GM12878 (cell line): Measurements from ENCODE around the gene CAST. TPM values are rescaled to one million over a fixed set of nuclear protein-coding genes. Genes with fewer than 3 reads are reported as not detected.

Source experiments
- ATAC-seq: fragments of 200-7000 bp; cut with Tn5 transposase; 3 replicates; pipeline ENCODE4 v1.9.1; 2020; ENCODE audit warnings: mild to moderate bottlenecking, moderate library complexity
- BruUV-seq: library from RNA; stranded (reverse); fragments of 400-500 nt; replicated peaks from 2 replicates; lab custom pipeline; 2021; lab: Mats Ljungman, UMichigan
- CTCF ChIA-PET: fragments of 300-600 bp; sonication (Branson Sonifier 250); formaldehyde crosslinking; extraction: SDS; loops from one replicate; lab custom pipeline; 2021; ENCODE audit warnings: inconsistent platforms; lab: Yijun Ruan, JAX
- POLR2A ChIA-PET: fragments of 350-600 bp; formaldehyde crosslinking; extraction: SDS; loops from one replicate; lab custom pipeline; 2021; ENCODE audit warnings: inconsistent platforms; lab: Charles Lee
- RAD21 ChIA-PET: fragments of 300-600 bp; sonication (Branson Sonifier 250); formaldehyde crosslinking; loops from one replicate; lab custom pipeline; 2023; ENCODE audit warnings: antibody characterized with exemption; ENCODE audit not compliant: unreplicated experiment; lab: Charles Lee
- SMC1A ChIA-PET: fragments of 300-600 bp; sonication (Branson Sonifier 250); formaldehyde crosslinking; loops from one replicate; lab custom pipeline; 2023; ENCODE audit not compliant: unreplicated experiment, uncharacterized antibody; lab: Charles Lee
- DNase-seq: peaks from one replicate; pipeline ENCODE4 v3.0.0-alpha.2; 2011; ENCODE audit warnings: low read depth, low spot score
- FAIRE-seq: peaks from 3 replicates; lab custom pipeline; 2011; peaks lifted over from hg19 to GRCh38; lab: Jason Lieb, UNC
- H2AFZ ChIP-seq: 2 replicates; pipeline ENCODE4 v1.6.0; 2011; ENCODE audit warnings: low read depth, low read length, control low read depth; ENCODE audit not compliant: control insufficient read depth
- H3K27ac ChIP-seq: 2 replicates; pipeline ENCODE4 v1.5.1; 2011; ENCODE audit warnings: control low read depth; ENCODE audit not compliant: control insufficient read depth, insufficient read depth
- H3K27me3 ChIP-seq, 2 experiments: replicated peaks in 1 of 2; 2 replicates each; pipeline versions ENCODE4 v1.6.0 to v1.6.1; 2011; ENCODE audit warnings: low read length in 1 of 2; ENCODE audit not compliant: control insufficient read depth in 2 of 2, insufficient read depth in 2 of 2
- H3K36me3 ChIP-seq, 2 experiments: 2 replicates each; pipeline ENCODE4 v1.5.1; 2011; ENCODE audit warnings: low read length in 1 of 2; ENCODE audit not compliant: control insufficient read depth in 2 of 2, insufficient read depth in 2 of 2
- H3K4me1 ChIP-seq: 2 replicates; pipeline ENCODE4 v1.6.1; 2011; ENCODE audit warnings: mild to moderate bottlenecking, low read length, moderate library complexity, mixed read lengths; ENCODE audit not compliant: control insufficient read depth, insufficient read depth
- H3K4me2 ChIP-seq: 2 replicates; pipeline ENCODE4 v1.6.0; 2011; ENCODE audit warnings: control low read depth; ENCODE audit not compliant: control insufficient read depth, insufficient read depth
- H3K4me3 ChIP-seq: fragments of 200-600 bp; sonication (generic); 2 replicates; pipeline ENCODE4 v1.5.1; 2016
- H3K79me2 ChIP-seq: 2 replicates; pipeline ENCODE4 v1.6.0; 2011; ENCODE audit warnings: low read length; ENCODE audit not compliant: control insufficient read depth, insufficient read depth
- H3K9ac ChIP-seq: 2 replicates; pipeline ENCODE4 v1.8.0; 2011; ENCODE audit warnings: low read length, control low read depth, mixed read lengths; ENCODE audit not compliant: control insufficient read depth, insufficient read depth
- H3K9me3 ChIP-seq: replicated peaks from 3 replicates; pipeline ENCODE4 v1.5.1; 2011; ENCODE audit warnings: mild to moderate bottlenecking, low read length; ENCODE audit not compliant: control insufficient read depth, insufficient read depth
- H4K20me1 ChIP-seq: 2 replicates; pipeline ENCODE4 v1.6.0; 2011; ENCODE audit not compliant: control insufficient read depth, insufficient read depth
- BHLHE40 ChIP-seq, 2 experiments: fragments of 450-650 bp in 1 of 2; IDR thresholded peaks; 2 replicates each; pipeline ENCODE4 v1.6.1; 2011 to 2017; ENCODE audit warnings: low read depth in 2 of 2, borderline replicate concordance in 1 of 2, improper control_type of control experiment in 1 of 2, low read length in 1 of 2, mild to moderate bottlenecking in 1 of 2
- ETV6 ChIP-seq, 2 experiments: fragments of 450-650 bp in 1 of 2; IDR thresholded peaks in 1 of 2; conservative IDR thresholded peaks in 1 of 2; 2 replicates each; pipeline ENCODE4 v1.6.1; 2014; ENCODE audit warnings: antibody characterized with exemption in 1 of 2, borderline replicate concordance in 1 of 2, low read depth in 1 of 2, mild to moderate bottlenecking in 1 of 2, moderate library complexity in 1 of 2
- MXI1 ChIP-seq: fragments of 150-350 bp; IDR thresholded peaks from 2 replicates; pipeline ENCODE4 v1.6.1; 2011; ENCODE audit warnings: low read depth, mild to moderate bottlenecking, inconsistent platforms, low read length, improper control_type of control experiment
- ZNF622 ChIP-seq: fragments of 450-650 bp; IDR thresholded peaks from 2 replicates; pipeline ENCODE4 v1.6.1; 2017; ENCODE audit warnings: mild to moderate bottlenecking, inconsistent platforms
- WGBS: methylation state at CpG from one replicate; pipeline ENCODE4 v1.1.6; 2016; ENCODE audit warnings: low lambda C conversion rate; ENCODE audit not compliant: insufficient replicate concordance, insufficient coverage; ENCODE audit errors: missing lambda C conversion rate; 5-methylcytosine and 5-hydroxymethylcytosine counted together
- in situ Hi-C: fragments of 300-500 bp; cut with MboI; formaldehyde crosslinking; loops from 9 replicates; pipeline ENCODE4 v1.14.3; 2018; ENCODE audit warnings: mixed read lengths
- intact Hi-C: fragments of 100-400 bp; cut with micrococcal nuclease; formaldehyde crosslinking; loops from one replicate; pipeline ENCODE4 v1.14.2; 2022; ENCODE audit not compliant: unreplicated experiment
- polyA plus RNA-seq, 11 experiments: library from polyadenylated mRNA; depleted of rRNA in 4 of 11; unstranded in 6 of 11; stranded (reverse) in 5 of 11; fragments of >200 nt; fragmentation: Nextera tagmentation in 4 of 11; fragmentation: Illumina TruSeq in 1 of 11; extraction: Ambion mirVana in 4 of 11; extraction: Trizol in 1 of 11; gene quantifications; 1 replicate in 1 of 11; 2 replicates in 10 of 11; pipeline versions ENCODE4 v1.2.1 to v1.2.3, GENCODE V29; 2011 to 2016; ENCODE audit warnings: inconsistent platforms in 2 of 11, missing spikeins in 2 of 11, low read depth in 1 of 11
- total RNA-seq, 4 experiments: library from RNA; depleted of rRNA in 3 of 4; stranded (reverse); fragments of >200 nt in 3 of 4; fragmentation: Illumina TruSeq in 1 of 4; extraction: Trizol in 1 of 4; gene quantifications; 2 replicates each; pipeline versions ENCODE4 v1.2.1 to v1.2.3, GENCODE V29; 2013 to 2021
- TF ChIP-seq, protein P1 (sequence below): IDR thresholded peaks from 2 replicates; pipeline ENCODE4 v1.6.1; 2011; ENCODE audit warnings: low read depth, mild to moderate bottlenecking, low read length, moderate library complexity, borderline replicate concordance; ENCODE audit errors: extremely low read depth

Gene CAST
- total and polyA plus RNA-seq, 10 of the 15 experiments (the other 5 are each of a cell fraction or from before 2014, with no cell fraction given) = 31.7 to 140 (median 68.5) TPM

DNA sequence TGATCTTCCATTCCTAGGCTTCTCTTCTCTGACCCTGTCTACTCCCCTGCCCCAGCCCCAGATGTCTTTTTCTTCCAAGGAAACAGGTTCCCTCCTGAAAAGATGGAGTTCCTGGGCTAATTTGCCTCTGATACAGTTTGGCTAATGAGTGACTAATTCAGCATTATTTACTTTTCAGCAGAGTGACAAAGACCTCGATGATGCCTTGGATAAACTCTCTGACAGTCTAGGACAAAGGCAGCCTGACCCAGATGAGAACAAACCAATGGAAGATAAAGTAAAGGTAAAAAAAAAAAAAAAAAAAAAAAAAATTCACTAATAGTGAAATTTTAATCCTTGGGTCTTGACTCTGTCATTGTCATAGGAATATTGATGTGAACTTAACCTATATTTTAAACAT, 102.9 kb downstream of the CAST start:
- H4K20me1 ChIP-seq = no peaks in the 10 kb centered on the region
- intact Hi-C loops = no loop called here
- H3K36me3 ChIP-seq = peaks cover 4 to 17% of the 10 kb centered on the region in 2 experiments
- H3K4me2 ChIP-seq = no peak overlapping the region
- 100% methylated on average over 1 of the region's 1 CpG for WGBS
- H3K4me3 ChIP-seq = no peak overlapping the region
- FAIRE-seq (no peak), DNase-seq (no peak), ATAC-seq (no peak)
- POLR2A ChIA-PET = no interaction called here
- SMC1A ChIA-PET = interaction anchor here (0.9 to 1.7 kb wide), 5 partner anchors 11 to 396 kb away, joined by 3 to 5 read pairs (median 3); no protein-coding TSS in a partner anchor
- CTCF ChIA-PET = interaction anchor here (0.7 to 1.7 kb wide), 4 partner anchors 16 to 398 kb away, joined by 3 to 5 read pairs (median 4); no protein-coding TSS in a partner anchor
- no peak overlapping the region for H2AFZ ChIP-seq
- H3K9ac ChIP-seq = no peak overlapping the region
- no peak for TF ChIP-seq ETV6 (conservative IDR thresholded peaks at IDR 0.05 in 1 of 2, IDR thresholded peaks at IDR 0.05 in 1 of 2; ENCODE audit: borderline replicate concordance in 1 of 2, low read depth in 1 of 2)
- TF ChIP-seq BHLHE40 (IDR thresholded peaks at IDR 0.05; ENCODE audit: borderline replicate concordance in 1 of 2, low read depth in 2 of 2, low read length in 1 of 2) = no peak
- TF ChIP-seq MXI1 = no peak
- TF ChIP-seq, protein P1, sequence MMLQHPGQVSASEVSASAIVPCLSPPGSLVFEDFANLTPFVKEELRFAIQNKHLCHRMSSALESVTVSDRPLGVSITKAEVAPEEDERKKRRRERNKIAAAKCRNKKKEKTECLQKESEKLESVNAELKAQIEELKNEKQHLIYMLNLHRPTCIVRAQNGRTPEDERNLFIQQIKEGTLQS = no peak
- TF ChIP-seq ZNF622 = no peak
- no peaks in the 10 kb centered on the region for H3K79me2 ChIP-seq
- no peaks in the 10 kb centered on the region for H3K27me3 ChIP-seq
- RAD21 ChIA-PET = no interaction called here
- no peaks in the 10 kb centered on the region for H3K9me3 ChIP-seq
- in situ Hi-C loops = no loop called here
- BruUV-seq = no TSS peak
- H3K4me1 ChIP-seq = no peaks in the 10 kb centered on the region
- no peak overlapping the region for H3K27ac ChIP-seq
